CD4-positive, CD25-positive, alpha-beta regulatory T cell (primary cell): ENCODE measurements around the gene CRB1. TPM values are rescaled to one million over a fixed set of nuclear protein-coding genes. Genes with fewer than 3 reads are reported as not detected.

Source experiments
- ATAC-seq, 2 donors: fragments of 150-1000 bp; cut with Tn5 transposase; one replicate each; pipeline ENCODE4 v1.10.0; 2021; ENCODE audit warnings: low read depth in 2 of 2, moderate number of reproducible peaks in 2 of 2, moderate library complexity in 1 of 2
- DNase-seq, 3 donors: peaks; one replicate each; pipeline versions ENCODE4 v3.0.0 to v3.0.0-alpha.2; 2012 to 2022; ENCODE audit warnings: mixed read lengths in 1 of 3
- H3K27ac ChIP-seq: one replicate; pipeline ENCODE4 v1.7.0; 2013; ENCODE audit warnings: mild to moderate bottlenecking, low read length; ENCODE audit not compliant: insufficient read depth, poor library complexity, severe bottlenecking
- H3K27me3 ChIP-seq: one replicate; pipeline ENCODE4 v1.7.0; 2013; ENCODE audit warnings: low read length; ENCODE audit not compliant: control insufficient read depth, insufficient read depth
- H3K36me3 ChIP-seq: one replicate; pipeline ENCODE4 v1.7.0; 2013; ENCODE audit warnings: mild to moderate bottlenecking, low read length, moderate library complexity; ENCODE audit not compliant: control insufficient read depth, insufficient read depth
- H3K4me1 ChIP-seq: 2 replicates; pipeline ENCODE4 v1.7.0; 2013; ENCODE audit warnings: mild to moderate bottlenecking, low read length; ENCODE audit not compliant: insufficient read depth, control insufficient read depth, poor library complexity, severe bottlenecking
- H3K4me3 ChIP-seq: one replicate; pipeline ENCODE4 v1.7.0; 2013; ENCODE audit warnings: low read depth, mild to moderate bottlenecking, low read length, moderate library complexity
- H3K9me3 ChIP-seq, 2 experiments: 1 replicate in 1 of 2; 2 replicates in 1 of 2; pipeline ENCODE4 v1.7.0; 2013; ENCODE audit warnings: low read length in 2 of 2, mild to moderate bottlenecking in 1 of 2, moderate library complexity in 1 of 2; ENCODE audit not compliant: control insufficient read depth in 2 of 2
- H3K27ac Mint-ChIP-seq, 3 donors: one replicate each; pipeline ENCODE4 v1.8.0; 2020 to 2022; ENCODE audit warnings: mild to moderate bottlenecking in 3 of 3, mixed read lengths in 3 of 3, moderate library complexity in 2 of 3
- H3K27me3 Mint-ChIP-seq: one replicate; pipeline ENCODE4 v1.8.0; 2022; ENCODE audit warnings: mild to moderate bottlenecking, mixed read lengths
- H3K36me3 Mint-ChIP-seq: one replicate; pipeline ENCODE4 v1.8.0; 2020; ENCODE audit warnings: mixed read lengths
- H3K4me1 Mint-ChIP-seq, 4 donors: one replicate each; pipeline ENCODE4 v1.8.0; 2020 to 2022; ENCODE audit warnings: mixed read lengths in 4 of 4, mild to moderate bottlenecking in 1 of 4
- H3K4me3 Mint-ChIP-seq, 4 donors: one replicate each; pipeline ENCODE4 v1.8.0; 2020 to 2022; ENCODE audit warnings: mild to moderate bottlenecking in 4 of 4, mixed read lengths in 4 of 4, moderate library complexity in 3 of 4
- H3K9me3 Mint-ChIP-seq, 7 donors: one replicate each; pipeline ENCODE4 v1.8.0; 2020 to 2022; ENCODE audit warnings: mixed read lengths in 7 of 7, mild to moderate bottlenecking in 3 of 7, moderate library complexity in 2 of 7
- polyA plus RNA-seq, 4 donors: library from polyadenylated mRNA; unstranded; fragments of 300-500 nt; fragmentation: Illumina TruSeq; gene quantifications; one replicate each; pipeline ENCODE4 v1.2.3, GENCODE V29; 2021
- total RNA-seq: library from RNA; stranded (reverse); gene quantifications from one replicate; pipeline ENCODE4 v1.2.3, GENCODE V29; 2022

The CRB1 gene
- total and polyA plus RNA-seq, 5 donors from 2014 or later, result not detected

DNA sequence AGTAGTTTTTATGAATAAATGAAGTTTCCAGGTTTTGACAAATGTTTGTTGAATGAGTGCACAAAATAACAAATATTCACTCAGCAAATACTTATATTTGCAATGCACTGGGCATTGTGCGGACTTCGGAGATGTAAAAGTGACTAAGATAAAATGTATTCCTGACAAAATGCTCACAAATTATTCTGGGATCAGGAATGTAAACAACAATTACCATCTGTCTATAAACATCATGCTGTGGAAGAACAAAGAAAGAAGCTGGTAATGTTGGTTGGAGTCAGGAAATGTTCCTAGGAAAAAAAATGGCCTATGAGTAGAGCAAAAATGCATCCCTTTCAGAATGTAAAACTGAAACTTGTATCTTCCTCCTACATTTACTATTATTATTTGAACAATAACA lies 68.5 kb downstream of the CRB1 start:
- peaks cover 0 to 1% (median 0%) of the 10 kb centered on the region in 7 donors for H3K9me3 Mint-ChIP-seq
- no peaks in the 10 kb centered on the region for H3K9me3 ChIP-seq
- no peaks in the 10 kb centered on the region for H3K36me3 Mint-ChIP-seq
- no peaks in the 10 kb centered on the region for H3K36me3 ChIP-seq
- no peak for DNase-seq
- H3K27ac ChIP-seq, result no peak overlapping the region
- no peak for ATAC-seq
- no peak overlapping the region for H3K27ac Mint-ChIP-seq
- H3K4me3 Mint-ChIP-seq, result no peak overlapping the region
- no peaks in the 10 kb centered on the region for H3K4me1 ChIP-seq
- peaks cover 0 to 5% (median 0%) of the 10 kb centered on the region in 4 donors for H3K4me1 Mint-ChIP-seq
- H3K27me3 ChIP-seq, result peaks cover 3% of the 10 kb centered on the region
- H3K27me3 Mint-ChIP-seq, result peaks cover 13% of the 10 kb centered on the region
- no peak overlapping the region for H3K4me3 ChIP-seq

DNA sequence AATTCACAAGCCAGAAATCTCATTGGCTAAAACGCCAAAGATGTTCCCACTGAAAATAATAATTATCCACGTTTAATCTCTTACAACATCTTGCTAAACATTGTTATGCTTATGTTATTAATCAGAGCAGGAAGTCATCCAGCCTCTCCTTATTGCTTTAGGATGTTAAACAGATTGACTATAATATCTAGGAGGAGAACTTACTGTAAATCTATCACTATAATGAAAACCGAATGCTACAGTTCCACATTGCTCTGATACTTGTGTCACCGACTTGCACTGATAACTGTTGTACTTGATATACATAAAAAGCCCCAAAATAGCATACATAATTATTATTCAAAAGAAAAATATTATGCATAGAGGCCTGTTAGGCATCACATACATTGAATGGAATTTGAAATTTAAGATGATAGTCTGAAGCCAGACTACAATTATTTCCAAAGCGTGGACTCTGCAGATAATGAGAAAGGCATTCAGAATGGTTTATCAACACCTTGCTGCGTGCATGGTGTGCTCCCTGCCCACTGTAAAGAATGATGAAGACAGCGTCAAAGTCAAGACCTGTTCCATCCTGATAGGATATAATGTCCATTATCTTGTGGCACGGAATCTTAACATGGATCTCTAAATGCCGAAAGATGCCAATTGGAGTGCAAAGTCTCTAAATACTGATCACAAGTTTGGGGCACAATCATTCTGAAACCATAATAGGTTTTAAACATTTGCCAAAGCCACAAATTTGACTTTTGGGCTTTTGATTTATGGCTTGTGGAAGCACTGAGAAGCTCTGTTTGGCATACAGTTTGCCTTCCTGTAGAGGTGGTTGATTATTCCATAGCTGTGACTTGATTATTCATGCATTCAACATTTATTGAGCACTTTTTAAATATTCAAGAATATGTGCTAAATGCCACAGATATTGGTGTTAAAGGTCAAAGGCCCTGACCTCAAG lies 71.3 kb downstream of the CRB1 start:
- Mint-ChIP-seq H3K4me3 (no peak overlapping the region), H3K9me3 (peaks cover 0 to 1% (median 0%) of the 10 kb centered on the region in 7 donors), H3K27ac (no peak overlapping the region), H3K4me1 (peaks cover 0 to 5% (median 0%) of the 10 kb centered on the region in 4 donors), H3K36me3 (no peaks in the 10 kb centered on the region), H3K27me3 (peaks cover 17% of the 10 kb centered on the region)
- Histone ChIP-seq H3K36me3 (no peaks in the 10 kb centered on the region), H3K27me3 (peaks cover 3% of the 10 kb centered on the region), H3K4me3 (no peak overlapping the region), H3K27ac (no peak overlapping the region), H3K4me1 (no peaks in the 10 kb centered on the region), H3K9me3 (no peaks in the 10 kb centered on the region)
- DNase-seq, result no peak
- ATAC-seq, result no peak

DNA sequence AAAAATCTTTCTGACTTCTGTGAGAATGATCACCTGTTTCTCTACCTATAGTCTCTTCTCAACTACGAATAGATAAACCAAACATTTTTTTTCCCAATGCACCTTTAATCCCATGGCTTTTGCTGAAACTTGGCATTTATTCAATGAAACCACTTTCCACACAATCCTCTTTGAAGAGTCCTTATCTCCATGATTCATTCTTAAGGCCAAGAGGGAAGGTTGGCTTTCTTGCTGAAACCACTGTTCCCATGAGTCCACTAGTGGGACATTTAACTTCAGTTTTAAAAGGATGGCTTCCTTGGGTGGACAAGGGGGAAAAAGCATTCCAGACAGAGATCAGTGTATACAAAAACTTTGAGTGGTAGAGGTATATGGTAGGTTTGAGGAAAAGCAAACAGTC lies 73.6 kb downstream of the CRB1 start:
- ATAC-seq (no peak), DNase-seq (no peak)
- no peaks in the 10 kb centered on the region for H3K9me3 ChIP-seq
- Mint-ChIP-seq H3K27me3 (peaks cover 17% of the 10 kb centered on the region), H3K9me3 (peaks cover 0 to 1% (median 0%) of the 10 kb centered on the region in 7 donors), H3K27ac (no peak overlapping the region), H3K4me3 (no peak overlapping the region), H3K4me1 (no peaks in the 10 kb centered on the region), H3K36me3 (no peaks in the 10 kb centered on the region)
- H3K27ac ChIP-seq, result no peak overlapping the region
- no peak overlapping the region for H3K4me3 ChIP-seq
- no peaks in the 10 kb centered on the region for H3K36me3 ChIP-seq
- H3K4me1 ChIP-seq, result no peaks in the 10 kb centered on the region
- H3K27me3 ChIP-seq, result peaks cover 3% of the 10 kb centered on the region

DNA sequence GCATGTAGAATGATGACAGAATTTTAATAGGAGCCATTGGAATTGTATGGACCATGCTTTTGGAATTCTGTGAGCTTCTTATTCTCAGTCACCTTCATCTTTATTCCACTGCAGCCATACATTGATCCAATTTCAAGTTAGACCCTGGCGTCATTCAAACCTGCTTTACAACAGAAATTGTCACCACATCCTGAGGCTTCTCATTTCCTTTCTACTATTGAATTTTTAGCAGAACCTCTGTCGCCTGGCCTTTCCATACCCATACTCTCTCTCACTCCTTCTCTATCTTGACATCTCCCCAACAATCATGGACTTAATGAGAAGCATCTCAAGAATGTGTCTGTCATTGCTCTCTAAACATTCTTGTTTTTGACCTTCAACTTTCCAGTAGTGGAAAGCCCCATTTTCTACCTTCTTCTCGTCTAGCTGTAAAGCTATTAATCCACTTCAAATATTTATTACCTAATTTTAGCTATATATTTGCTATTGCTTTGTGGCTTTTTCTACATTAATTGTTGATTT lies 74.1 kb downstream of the CRB1 start:
- H3K27ac ChIP-seq, result no peak overlapping the region
- ATAC-seq, result no peak

DNA sequence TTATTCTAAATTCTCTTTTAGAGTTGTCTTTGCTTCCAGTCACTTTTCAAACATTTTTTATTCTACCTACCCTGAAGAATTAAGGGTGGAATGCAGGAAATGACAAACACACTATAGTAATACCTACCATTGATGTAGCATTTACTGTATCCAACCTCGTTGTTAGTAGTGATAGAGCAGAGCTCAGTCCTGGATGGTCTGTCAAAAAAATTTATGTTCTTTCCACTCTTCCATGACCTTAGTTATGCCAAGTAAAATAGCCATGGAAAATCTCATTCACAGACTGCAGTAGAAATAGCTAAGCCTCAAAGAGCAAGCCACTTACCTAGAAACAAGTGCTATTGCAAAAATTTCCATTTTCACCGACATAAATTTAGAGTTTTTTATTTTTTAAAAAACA lies 74.6 kb downstream of the CRB1 start:
- Histone ChIP-seq H3K4me3 (no peak overlapping the region), H3K27ac (no peak overlapping the region), H3K27me3 (peaks cover 3% of the 10 kb centered on the region), H3K9me3 (no peaks in the 10 kb centered on the region), H3K4me1 (no peaks in the 10 kb centered on the region), H3K36me3 (no peaks in the 10 kb centered on the region)
- no peaks in the 10 kb centered on the region for H3K4me1 Mint-ChIP-seq
- peaks cover 0 to 1% (median 0%) of the 10 kb centered on the region in 7 donors for H3K9me3 Mint-ChIP-seq
- peaks cover 12% of the 10 kb centered on the region for H3K27me3 Mint-ChIP-seq
- DNase-seq (no peak), ATAC-seq (no peak)
- no peaks in the 10 kb centered on the region for H3K36me3 Mint-ChIP-seq
- no peak overlapping the region for H3K27ac Mint-ChIP-seq
- H3K4me3 Mint-ChIP-seq, result no peak overlapping the region

More for the DNA sequence above, 74.1 kb downstream of the CRB1 start:
- DNase-seq, result peak in 1 of 3 donors; percentile 4
- H3K9me3 ChIP-seq, result no peaks in the 10 kb centered on the region
- Mint-ChIP-seq H3K36me3 (no peaks in the 10 kb centered on the region), H3K9me3 (peaks cover 0 to 1% (median 0%) of the 10 kb centered on the region in 7 donors), H3K27me3 (peaks cover 14% of the 10 kb centered on the region), H3K27ac (no peak overlapping the region), H3K4me1 (no peaks in the 10 kb centered on the region), H3K4me3 (no peak overlapping the region)
- no peak overlapping the region for H3K4me3 ChIP-seq
- H3K27me3 ChIP-seq, result peaks cover 3% of the 10 kb centered on the region
- H3K4me1 ChIP-seq, result no peaks in the 10 kb centered on the region
- no peaks in the 10 kb centered on the region for H3K36me3 ChIP-seq

DNA sequence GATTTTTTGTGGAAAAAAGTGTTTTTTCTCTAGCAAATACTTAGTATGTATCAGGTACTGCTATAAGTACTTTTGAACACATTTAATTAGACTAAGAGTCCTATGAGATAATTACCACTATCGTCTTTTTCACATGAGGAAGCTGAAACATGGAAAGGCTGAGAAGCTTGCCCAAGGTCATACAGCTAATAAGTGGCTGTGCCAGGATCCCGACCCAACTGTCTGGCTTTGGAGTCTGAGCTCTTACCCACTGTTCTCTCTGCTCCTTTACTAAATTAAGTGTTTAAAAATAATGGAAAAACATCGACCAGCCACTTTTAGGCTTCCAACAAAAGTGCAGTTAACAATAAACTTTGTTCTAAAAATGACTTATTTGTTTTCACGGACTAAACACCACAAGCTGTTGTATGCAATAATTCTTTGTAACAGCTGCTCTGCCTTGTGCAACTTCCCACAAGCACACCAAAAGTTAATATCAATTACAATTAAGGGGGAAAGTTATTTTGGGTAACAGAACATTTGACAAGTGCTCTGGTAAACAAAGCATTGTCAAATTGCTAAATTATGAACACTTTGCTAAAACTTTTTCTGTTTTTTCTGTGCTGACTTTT lies 75.7 kb downstream of the CRB1 start:
- H3K36me3 Mint-ChIP-seq, result no peaks in the 10 kb centered on the region
- H3K4me3 Mint-ChIP-seq, result no peak overlapping the region
- peaks cover 8% of the 10 kb centered on the region for H3K27me3 Mint-ChIP-seq
- no peaks in the 10 kb centered on the region for H3K4me1 ChIP-seq
- peaks cover 0 to 1% (median 0%) of the 10 kb centered on the region in 7 donors for H3K9me3 Mint-ChIP-seq
- no peaks in the 10 kb centered on the region for H3K4me1 Mint-ChIP-seq
- no peaks in the 10 kb centered on the region for H3K36me3 ChIP-seq
- H3K9me3 ChIP-seq, result no peaks in the 10 kb centered on the region
- H3K27ac Mint-ChIP-seq, result no peak overlapping the region
- H3K4me3 ChIP-seq, result no peak overlapping the region
- peaks cover 2% of the 10 kb centered on the region for H3K27me3 ChIP-seq
- no peak overlapping the region for H3K27ac ChIP-seq
- ATAC-seq (no peak), DNase-seq (no peak)

DNA sequence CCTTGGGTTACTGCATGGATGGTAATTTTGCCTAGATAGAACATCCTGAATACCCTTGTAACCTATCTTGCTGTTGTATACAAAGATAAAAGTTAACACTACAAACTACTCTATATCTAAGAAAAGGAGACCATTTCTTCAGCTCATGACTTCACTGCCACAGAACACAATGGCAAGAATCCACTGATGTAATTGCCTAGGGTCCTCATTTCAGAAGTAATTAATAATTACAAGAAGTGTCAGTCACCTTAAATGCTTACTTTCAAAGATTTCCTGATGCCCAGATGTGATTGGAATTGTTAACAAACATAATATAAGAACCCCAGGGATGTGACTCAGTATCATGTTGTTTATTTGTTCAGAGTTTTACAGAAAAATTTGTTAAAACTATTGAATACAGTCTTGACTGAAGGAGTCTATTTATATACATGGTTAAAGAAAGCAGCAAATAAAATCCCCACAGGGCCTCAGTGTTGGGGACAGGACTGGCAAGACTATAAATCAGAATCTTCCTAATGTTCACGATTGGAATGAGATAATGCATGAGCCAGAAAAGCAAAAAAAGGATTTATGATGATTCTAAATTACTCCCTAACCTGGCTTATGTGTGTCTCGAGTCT lies 83.9 kb downstream of the CRB1 start:
- Histone ChIP-seq H3K9me3 (no peaks in the 10 kb centered on the region), H3K27ac (no peak overlapping the region), H3K27me3 (no peaks in the 10 kb centered on the region), H3K36me3 (no peaks in the 10 kb centered on the region), H3K4me1 (no peaks in the 10 kb centered on the region), H3K4me3 (no peak overlapping the region)
- Mint-ChIP-seq H3K27ac (no peak overlapping the region), H3K36me3 (no peaks in the 10 kb centered on the region), H3K4me3 (no peak overlapping the region), H3K9me3 (no peaks in the 10 kb centered on the region), H3K4me1 (no peaks in the 10 kb centered on the region), H3K27me3 (peaks cover 8% of the 10 kb centered on the region)
- ATAC-seq, result no peak
- no peak for DNase-seq
